ENCODE data around the gene TRERF1. TPM values are rescaled to one million over a fixed set of nuclear protein-coding genes. Genes with fewer than 3 reads are reported as not detected.

Gene TRERF1
- total RNA-seq, 1 experiment from 2014 or later = 0.39 TPM

DNA sequence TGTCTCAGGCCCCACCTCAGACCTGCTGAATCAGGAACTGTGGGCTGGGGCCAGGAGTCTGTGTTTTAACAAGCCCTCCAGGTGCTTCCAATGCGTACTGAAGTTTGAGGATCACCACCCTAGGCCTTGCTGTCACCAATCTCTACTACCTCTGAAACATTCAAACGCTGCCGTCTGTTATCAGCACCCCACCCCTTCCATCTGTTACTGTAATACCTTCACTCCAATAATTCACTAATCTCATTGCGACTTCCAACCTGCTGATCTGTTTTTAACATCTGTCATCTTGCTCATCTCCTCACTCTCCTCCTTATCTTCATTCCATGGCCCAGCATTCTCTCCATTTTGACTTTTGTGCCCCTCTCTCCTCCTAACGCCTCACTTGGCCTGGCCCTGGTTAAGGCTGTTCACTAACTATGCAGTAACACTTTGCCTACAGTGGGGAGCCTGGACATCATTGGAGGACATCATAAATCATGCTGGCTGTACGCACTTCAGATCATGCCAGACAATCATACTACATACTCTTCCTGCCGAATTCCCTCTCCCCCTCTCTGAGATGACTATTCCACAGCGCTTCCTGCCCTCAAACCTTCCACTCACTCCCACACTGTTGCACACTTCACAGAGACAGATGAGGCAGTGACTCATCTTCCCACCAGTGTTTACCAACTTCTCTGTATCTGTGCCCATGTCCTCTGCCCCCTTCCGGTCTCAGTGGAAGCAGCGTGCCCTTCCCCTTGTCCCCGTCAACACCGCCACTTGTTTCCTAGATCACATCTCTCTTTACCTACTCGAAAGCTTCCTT lies 254.0 kb downstream of the TRERF1 start:
- Histone ChIP-seq H3K4me3 (ENCODE audit: low read depth, low read length) (no peak overlapping the region), H3K9me3 (no peaks in the 10 kb centered on the region), H3K4me1 (peaks cover 10% of the 10 kb centered on the region; the same call in 1 of the 2 replicates), H3K36me3 (ENCODE audit: control insufficient read depth, insufficient read depth, low read length) (peaks cover 2% of the 10 kb centered on the region), H3K27me3 (replicated peaks; ENCODE audit: control insufficient read depth, insufficient read depth, low read length) (no peaks in the 10 kb centered on the region)
- H3K4me3 Mint-ChIP-seq (ENCODE audit: unreplicated experiment) = no peak overlapping the region
- POLR2A ChIA-PET = no interaction called here
- H3K9me3 Mint-ChIP-seq (ENCODE audit: unreplicated experiment) = peaks cover 10% of the 10 kb centered on the region
- H3K36me3 Mint-ChIP-seq (ENCODE audit: insufficient read depth, unreplicated experiment) = no peaks in the 10 kb centered on the region
- no peak for DNase-seq
- no TSS peak for BruUV-seq (replicated peaks)
- intact Hi-C loops (cut with micrococcal nuclease; ENCODE audit: unreplicated experiment) = no loop called here
- no peaks in the 10 kb centered on the region for H3K27me3 Mint-ChIP-seq (ENCODE audit: insufficient read depth, unreplicated experiment)
- TF ChIP-seq, protein P1, sequence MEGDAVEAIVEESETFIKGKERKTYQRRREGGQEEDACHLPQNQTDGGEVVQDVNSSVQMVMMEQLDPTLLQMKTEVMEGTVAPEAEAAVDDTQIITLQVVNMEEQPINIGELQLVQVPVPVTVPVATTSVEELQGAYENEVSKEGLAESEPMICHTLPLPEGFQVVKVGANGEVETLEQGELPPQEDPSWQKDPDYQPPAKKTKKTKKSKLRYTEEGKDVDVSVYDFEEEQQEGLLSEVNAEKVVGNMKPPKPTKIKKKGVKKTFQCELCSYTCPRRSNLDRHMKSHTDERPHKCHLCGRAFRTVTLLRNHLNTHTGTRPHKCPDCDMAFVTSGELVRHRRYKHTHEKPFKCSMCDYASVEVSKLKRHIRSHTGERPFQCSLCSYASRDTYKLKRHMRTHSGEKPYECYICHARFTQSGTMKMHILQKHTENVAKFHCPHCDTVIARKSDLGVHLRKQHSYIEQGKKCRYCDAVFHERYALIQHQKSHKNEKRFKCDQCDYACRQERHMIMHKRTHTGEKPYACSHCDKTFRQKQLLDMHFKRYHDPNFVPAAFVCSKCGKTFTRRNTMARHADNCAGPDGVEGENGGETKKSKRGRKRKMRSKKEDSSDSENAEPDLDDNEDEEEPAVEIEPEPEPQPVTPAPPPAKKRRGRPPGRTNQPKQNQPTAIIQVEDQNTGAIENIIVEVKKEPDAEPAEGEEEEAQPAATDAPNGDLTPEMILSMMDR (IDR thresholded peaks at IDR 0.05; ENCODE audit: insufficient read depth in 1 of 2, low read depth in 1 of 2, low read length in 1 of 2, severe bottlenecking in 1 of 2, unreplicated experiment in 1 of 2) = no peak
- CTCF ChIA-PET = no interaction called here
- no peak overlapping the region for H3K27ac Mint-ChIP-seq (ENCODE audit: unreplicated experiment)
- peaks cover 18% of the 10 kb centered on the region for H3K4me1 Mint-ChIP-seq (ENCODE audit: low read depth, unreplicated experiment)

DNA sequence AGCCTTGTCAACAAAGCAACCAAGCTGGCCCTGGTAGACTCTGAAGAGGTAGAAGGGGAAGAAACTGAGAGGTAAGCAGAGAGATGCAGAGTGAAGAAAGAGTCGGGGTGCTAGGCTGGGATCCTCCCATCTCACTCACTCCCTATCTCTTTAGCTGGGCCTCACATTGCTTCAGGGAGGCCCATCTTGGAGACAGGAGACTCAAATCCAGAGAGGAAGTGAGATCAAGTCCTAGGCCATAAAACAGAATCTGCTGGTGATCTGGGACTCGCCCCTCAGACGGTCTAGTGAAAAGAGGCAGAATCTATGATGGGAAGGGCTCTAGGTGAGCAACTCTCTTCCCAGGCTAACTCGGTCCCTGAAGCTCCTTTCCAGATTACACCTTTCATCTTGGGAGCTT lies 256.3 kb downstream of the TRERF1 start:
- Histone ChIP-seq H3K4me3 (ENCODE audit: low read depth, low read length) (no peak overlapping the region), H3K9me3 (no peaks in the 10 kb centered on the region), H3K27me3 (replicated peaks; ENCODE audit: control insufficient read depth, insufficient read depth, low read length) (no peaks in the 10 kb centered on the region), H3K4me1 (peaks cover 8% of the 10 kb centered on the region; the same call in 1 of the 2 replicates), H3K36me3 (ENCODE audit: control insufficient read depth, insufficient read depth, low read length) (peaks cover 2% of the 10 kb centered on the region)
- Mint-ChIP-seq H3K27me3 (ENCODE audit: insufficient read depth, unreplicated experiment) (no peaks in the 10 kb centered on the region), H3K4me1 (ENCODE audit: low read depth, unreplicated experiment) (peaks cover 8% of the 10 kb centered on the region), H3K4me3 (ENCODE audit: unreplicated experiment) (no peak overlapping the region), H3K27ac (ENCODE audit: unreplicated experiment) (no peak overlapping the region), H3K36me3 (ENCODE audit: insufficient read depth, unreplicated experiment) (no peaks in the 10 kb centered on the region), H3K9me3 (ENCODE audit: unreplicated experiment) (peaks cover 10% of the 10 kb centered on the region)
- no TSS peak for BruUV-seq (replicated peaks)
- ChIA-PET CTCF (interaction anchor here (0.8 to 1.2 kb wide), 2 partner anchors 19 to 27 kb away, joined by 3 to 4 read pairs; no protein-coding TSS in a partner anchor), POLR2A (no interaction called here)
- intact Hi-C loops (cut with micrococcal nuclease; ENCODE audit: unreplicated experiment) = no loop called here
- no peak for DNase-seq
- TF ChIP-seq, protein P1 (IDR thresholded peaks at IDR 0.05; ENCODE audit: insufficient read depth in 1 of 2, low read depth in 1 of 2, low read length in 1 of 2, severe bottlenecking in 1 of 2, unreplicated experiment in 1 of 2) = no peak

DNA sequence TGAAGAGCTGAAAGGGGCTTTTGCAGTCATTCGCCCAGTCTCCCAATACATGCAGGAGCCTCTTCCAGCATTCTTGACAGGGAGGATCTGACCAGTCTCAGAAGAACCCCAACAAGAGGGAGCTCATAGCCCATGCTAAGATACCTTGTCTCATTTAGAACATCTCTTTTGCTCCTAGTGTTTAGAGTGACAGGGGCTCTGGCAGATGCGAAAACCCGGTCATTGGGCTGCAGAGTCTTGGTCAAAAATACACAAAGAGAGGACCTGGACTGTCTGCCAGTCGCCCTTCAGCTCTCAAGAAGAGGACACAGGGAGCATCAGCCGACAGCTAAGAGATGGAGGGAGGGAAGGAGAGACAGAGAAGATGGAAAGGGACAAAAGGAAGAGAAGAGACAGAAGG lies 257.7 kb downstream of the TRERF1 start:
- Mint-ChIP-seq H3K9me3 (ENCODE audit: unreplicated experiment) (no peaks in the 10 kb centered on the region), H3K27ac (ENCODE audit: unreplicated experiment) (no peak overlapping the region), H3K4me3 (ENCODE audit: unreplicated experiment) (no peak overlapping the region), H3K27me3 (ENCODE audit: insufficient read depth, unreplicated experiment) (no peaks in the 10 kb centered on the region), H3K36me3 (ENCODE audit: insufficient read depth, unreplicated experiment) (no peaks in the 10 kb centered on the region), H3K4me1 (ENCODE audit: low read depth, unreplicated experiment) (no peaks in the 10 kb centered on the region)
- Histone ChIP-seq H3K27me3 (replicated peaks; ENCODE audit: control insufficient read depth, insufficient read depth, low read length) (no peaks in the 10 kb centered on the region), H3K4me3 (ENCODE audit: low read depth, low read length) (no peak overlapping the region), H3K4me1 (0 out of 2 replicates have a peak, but pooled peaks cover 2% of the 10 kb centered on the region), H3K36me3 (ENCODE audit: control insufficient read depth, insufficient read depth, low read length) (peaks cover 2% of the 10 kb centered on the region), H3K9me3 (no peaks in the 10 kb centered on the region)
- TF ChIP-seq, protein P1 (IDR thresholded peaks at IDR 0.05; ENCODE audit: insufficient read depth in 1 of 2, low read depth in 1 of 2, low read length in 1 of 2, severe bottlenecking in 1 of 2, unreplicated experiment in 1 of 2) = no peak
- BruUV-seq (replicated peaks) = no TSS peak
- ChIA-PET POLR2A (interaction anchor here (0.5 to 0.6 kb wide), 2 partner anchors 33 to 51 kb away, joined by 3 to 5 read pairs; partner anchors contain the start of gene C6orf132), CTCF (interaction anchor here (1.2 kb wide), 1 partner anchor 21 kb away, joined by 4 read pairs; no protein-coding TSS in a partner anchor)
- intact Hi-C loops (cut with micrococcal nuclease; ENCODE audit: unreplicated experiment) = no loop called here
- no peak for DNase-seq

Data from Caco-2 (cell line).